Stomach (tissue), 4 donors: Measurements from ENCODE around the gene RAB40AL.

Source experiments
- POLR2A ChIP-seq, 4 donors: fragments of 450-650 bp; IDR thresholded peaks; one replicate each; pipeline ENCODE4 v1.6.1; 2016; ENCODE audit warnings: antibody characterized with exemption in 4 of 4, control low read depth in 2 of 4, mild to moderate bottlenecking in 1 of 4, moderate library complexity in 1 of 4
- TF ChIP-seq, protein P1 (sequence below), 7 experiments: fragments of 450-650 bp in 4 of 7; fragments of 200-600 bp in 3 of 7; sonication (generic) in 3 of 7; IDR thresholded peaks; one replicate each; pipeline ENCODE4 v1.5.1; 2016 to 2019; ENCODE audit warnings: antibody characterized with exemption in 7 of 7, control low read depth in 2 of 7, mild to moderate bottlenecking in 1 of 7

- TF ChIP-seq, protein P1, sequence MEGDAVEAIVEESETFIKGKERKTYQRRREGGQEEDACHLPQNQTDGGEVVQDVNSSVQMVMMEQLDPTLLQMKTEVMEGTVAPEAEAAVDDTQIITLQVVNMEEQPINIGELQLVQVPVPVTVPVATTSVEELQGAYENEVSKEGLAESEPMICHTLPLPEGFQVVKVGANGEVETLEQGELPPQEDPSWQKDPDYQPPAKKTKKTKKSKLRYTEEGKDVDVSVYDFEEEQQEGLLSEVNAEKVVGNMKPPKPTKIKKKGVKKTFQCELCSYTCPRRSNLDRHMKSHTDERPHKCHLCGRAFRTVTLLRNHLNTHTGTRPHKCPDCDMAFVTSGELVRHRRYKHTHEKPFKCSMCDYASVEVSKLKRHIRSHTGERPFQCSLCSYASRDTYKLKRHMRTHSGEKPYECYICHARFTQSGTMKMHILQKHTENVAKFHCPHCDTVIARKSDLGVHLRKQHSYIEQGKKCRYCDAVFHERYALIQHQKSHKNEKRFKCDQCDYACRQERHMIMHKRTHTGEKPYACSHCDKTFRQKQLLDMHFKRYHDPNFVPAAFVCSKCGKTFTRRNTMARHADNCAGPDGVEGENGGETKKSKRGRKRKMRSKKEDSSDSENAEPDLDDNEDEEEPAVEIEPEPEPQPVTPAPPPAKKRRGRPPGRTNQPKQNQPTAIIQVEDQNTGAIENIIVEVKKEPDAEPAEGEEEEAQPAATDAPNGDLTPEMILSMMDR (IDR thresholded peaks at IDR 0.05), result no peak
- no peak for TF ChIP-seq POLR2A (IDR thresholded peaks at IDR 0.05)
Measured at GRCh38 chrX:102976286-102976685, 39.2 kb downstream of the RAB40AL start.
